NCI-H1417 (cell line): ENCODE measurements around the gene ZBED1.
"Not testable (repeated sequence)": the region's sequence is repeated elsewhere in the genome, so short reads cannot be mapped to it uniquely, and the experiment has no call there.

ENCODE experiments used
- DNase-seq, 3 experiments: peaks; one replicate each; lab custom pipeline; 2025; lab: John Stamatoyannopoulos, UW

ZBED1 gene

GRCh38 chrX:2497961-2498780 lies 2.6 kb downstream of the ZBED1 start:
- no peak for DNase-seq

GRCh38 chrX:2495595-2495994 lies 5.2 kb downstream of the ZBED1 start:
- DNase-seq: no peak

GRCh38 chrX:2492531-2493218 lies 8.1 kb downstream of the ZBED1 start:
- no peak for DNase-seq

GRCh38 chrX:2490634-2491033 lies 10.1 kb downstream of the ZBED1 start:
- DNase-seq: no peak

- no peak for DNase-seq
Measured at GRCh38 chrX:2489446-2490445, 11.0 kb downstream of the ZBED1 start.

GRCh38 chrX:2488621-2489285 lies 12.0 kb downstream of the ZBED1 start:
- no peak for DNase-seq

GRCh38 chrX:2487366-2487765 lies 13.4 kb downstream of the ZBED1 start:
- no peak for DNase-seq

GRCh38 chrX:2486476-2487133 lies 14.2 kb downstream of the ZBED1 start:
- no peak for DNase-seq

GRCh38 chrX:2485789-2486345 lies 14.9 kb downstream of the ZBED1 start:
- no peak for DNase-seq

GRCh38 chrX:2484721-2485648 lies 15.8 kb downstream of the ZBED1 start:
- DNase-seq: no peak

GRCh38 chrX:2484256-2484655 lies 16.5 kb downstream of the ZBED1 start:
- no peak for DNase-seq

- no peak for DNase-seq
Measured at GRCh38 chrX:2483398-2484060, 17.2 kb downstream of the ZBED1 start.

- not testable (repeated sequence) for DNase-seq
Measured at GRCh38 chrX:2481597-2481996, 19.2 kb downstream of the ZBED1 start.

GRCh38 chrX:2479982-2480381 lies 20.8 kb downstream of the ZBED1 start:
- not testable (repeated sequence) for DNase-seq

GRCh38 chrX:2479420-2479780 lies 21.4 kb downstream of the ZBED1 start:
- no peak for DNase-seq

- no peak for DNase-seq
Measured at GRCh38 chrX:2478546-2479419, 22.0 kb downstream of the ZBED1 start.

GRCh38 chrX:2477313-2477712 lies 23.5 kb downstream of the ZBED1 start:
- not testable (repeated sequence) for DNase-seq
